IMR-90 (cell line): ENCODE data around the gene OSCP1.

ENCODE experiments used
- CEBPB ChIP-seq: IDR thresholded peaks from 2 replicates; pipeline ENCODE4 v1.6.1; 2012; ENCODE audit warnings: low read depth, low read length, improper control_type of control experiment
- CTCF ChIP-seq: conservative IDR thresholded peaks from 2 replicates; pipeline ENCODE4 v1.5.1; 2012; ENCODE audit warnings: mild to moderate bottlenecking, low read depth, low read length, improper control_type of control experiment
- FOS ChIP-seq: fragments of 150-350 bp; IDR thresholded peaks from 2 replicates; pipeline ENCODE4 v1.6.1; 2016; ENCODE audit warnings: low read depth, low read length
- MAZ ChIP-seq: IDR thresholded peaks from 2 replicates; pipeline ENCODE4 v1.6.1; 2012; ENCODE audit warnings: low read depth, mild to moderate bottlenecking, low read length, improper control_type of control experiment, moderate library complexity, borderline replicate concordance
- POLR2A ChIP-seq: IDR thresholded peaks from 2 replicates; pipeline ENCODE4 v1.6.1; 2012; ENCODE audit warnings: mild to moderate bottlenecking, low read depth, low read length
- RAD21 ChIP-seq: IDR thresholded peaks from 2 replicates; pipeline ENCODE4 v1.6.1; 2012; ENCODE audit warnings: low read length, improper control_type of control experiment
- RCOR1 ChIP-seq: IDR thresholded peaks from 2 replicates; pipeline ENCODE4 v1.6.1; 2012; ENCODE audit warnings: mild to moderate bottlenecking, low read length, improper control_type of control experiment; ENCODE audit not compliant: insufficient replicate concordance
- RFX5 ChIP-seq: IDR thresholded peaks from 2 replicates; pipeline ENCODE4 v1.8.0; 2012; ENCODE audit warnings: low read depth, mild to moderate bottlenecking, low read length, moderate library complexity
- SMC3 ChIP-seq: fragments of 150-350 bp; IDR thresholded peaks from 2 replicates; pipeline ENCODE4 v1.6.1; 2016; ENCODE audit warnings: low read depth, mild to moderate bottlenecking, antibody characterized with exemption, low read length, moderate library complexity

- TF ChIP-seq CEBPB: no peak
- TF ChIP-seq RCOR1: no peak
- TF ChIP-seq MAZ: no peak
- no peak for TF ChIP-seq CTCF
- TF ChIP-seq RAD21: no peak
- no peak for TF ChIP-seq FOS
- TF ChIP-seq POLR2A: no peak
- TF ChIP-seq RFX5: no peak
- no peak for TF ChIP-seq SMC3
Measured at GRCh38 chr1:36417931-36418330, 32.3 kb downstream of the OSCP1 start.
